Liver (tissue), 3 donors: ENCODE results near the gene FAM83G.

ENCODE experiments used
- ATF3 ChIP-seq: IDR thresholded peaks from 2 replicates; pipeline ENCODE4 v1.6.1; 2016; ENCODE audit warnings: antibody characterized with exemption
- NR2F2 ChIP-seq: IDR thresholded peaks from 2 replicates; pipeline ENCODE4 v1.6.1; 2016; ENCODE audit warnings: antibody characterized with exemption
- RAD21 ChIP-seq, 2 donors: IDR thresholded peaks; 2 replicates each; pipeline ENCODE4 v1.6.1; 2016; ENCODE audit warnings: antibody characterized with exemption in 2 of 2, mild to moderate bottlenecking in 2 of 2
- SP1 ChIP-seq: IDR thresholded peaks from 2 replicates; pipeline ENCODE4 v1.6.1; 2018; ENCODE audit warnings: antibody characterized with exemption, mild to moderate bottlenecking
- TAF1 ChIP-seq: conservative IDR thresholded peaks from 2 replicates; pipeline ENCODE4 v1.6.1; 2016; ENCODE audit warnings: antibody characterized with exemption, mild to moderate bottlenecking
- TF ChIP-seq, protein P1 (sequence below): IDR thresholded peaks from 2 replicates; pipeline ENCODE4 v1.6.1; 2016; ENCODE audit warnings: antibody characterized with exemption, mild to moderate bottlenecking
- TF ChIP-seq, protein P2 (sequence below): fragments of 150-350 bp; IDR thresholded peaks from 2 replicates; pipeline ENCODE4 v1.5.1; 2017; ENCODE audit warnings: improper control_type of control experiment, low read depth, low read length; ENCODE audit not compliant: missing input control
- TF ChIP-seq, protein P3 (sequence below): IDR thresholded peaks from 2 replicates; pipeline ENCODE4 v1.6.1; 2016; ENCODE audit warnings: antibody characterized with exemption
- donor health status: healthy.
- donor health status: healthy.

- TF ChIP-seq RAD21 (IDR thresholded peaks at IDR 0.05), result no peak
- TF ChIP-seq TAF1, result no peak
- TF ChIP-seq, protein P1, sequence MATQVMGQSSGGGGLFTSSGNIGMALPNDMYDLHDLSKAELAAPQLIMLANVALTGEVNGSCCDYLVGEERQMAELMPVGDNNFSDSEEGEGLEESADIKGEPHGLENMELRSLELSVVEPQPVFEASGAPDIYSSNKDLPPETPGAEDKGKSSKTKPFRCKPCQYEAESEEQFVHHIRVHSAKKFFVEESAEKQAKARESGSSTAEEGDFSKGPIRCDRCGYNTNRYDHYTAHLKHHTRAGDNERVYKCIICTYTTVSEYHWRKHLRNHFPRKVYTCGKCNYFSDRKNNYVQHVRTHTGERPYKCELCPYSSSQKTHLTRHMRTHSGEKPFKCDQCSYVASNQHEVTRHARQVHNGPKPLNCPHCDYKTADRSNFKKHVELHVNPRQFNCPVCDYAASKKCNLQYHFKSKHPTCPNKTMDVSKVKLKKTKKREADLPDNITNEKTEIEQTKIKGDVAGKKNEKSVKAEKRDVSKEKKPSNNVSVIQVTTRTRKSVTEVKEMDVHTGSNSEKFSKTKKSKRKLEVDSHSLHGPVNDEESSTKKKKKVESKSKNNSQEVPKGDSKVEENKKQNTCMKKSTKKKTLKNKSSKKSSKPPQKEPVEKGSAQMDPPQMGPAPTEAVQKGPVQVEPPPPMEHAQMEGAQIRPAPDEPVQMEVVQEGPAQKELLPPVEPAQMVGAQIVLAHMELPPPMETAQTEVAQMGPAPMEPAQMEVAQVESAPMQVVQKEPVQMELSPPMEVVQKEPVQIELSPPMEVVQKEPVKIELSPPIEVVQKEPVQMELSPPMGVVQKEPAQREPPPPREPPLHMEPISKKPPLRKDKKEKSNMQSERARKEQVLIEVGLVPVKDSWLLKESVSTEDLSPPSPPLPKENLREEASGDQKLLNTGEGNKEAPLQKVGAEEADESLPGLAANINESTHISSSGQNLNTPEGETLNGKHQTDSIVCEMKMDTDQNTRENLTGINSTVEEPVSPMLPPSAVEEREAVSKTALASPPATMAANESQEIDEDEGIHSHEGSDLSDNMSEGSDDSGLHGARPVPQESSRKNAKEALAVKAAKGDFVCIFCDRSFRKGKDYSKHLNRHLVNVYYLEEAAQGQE, result no peak
- TF ChIP-seq, protein P2, sequence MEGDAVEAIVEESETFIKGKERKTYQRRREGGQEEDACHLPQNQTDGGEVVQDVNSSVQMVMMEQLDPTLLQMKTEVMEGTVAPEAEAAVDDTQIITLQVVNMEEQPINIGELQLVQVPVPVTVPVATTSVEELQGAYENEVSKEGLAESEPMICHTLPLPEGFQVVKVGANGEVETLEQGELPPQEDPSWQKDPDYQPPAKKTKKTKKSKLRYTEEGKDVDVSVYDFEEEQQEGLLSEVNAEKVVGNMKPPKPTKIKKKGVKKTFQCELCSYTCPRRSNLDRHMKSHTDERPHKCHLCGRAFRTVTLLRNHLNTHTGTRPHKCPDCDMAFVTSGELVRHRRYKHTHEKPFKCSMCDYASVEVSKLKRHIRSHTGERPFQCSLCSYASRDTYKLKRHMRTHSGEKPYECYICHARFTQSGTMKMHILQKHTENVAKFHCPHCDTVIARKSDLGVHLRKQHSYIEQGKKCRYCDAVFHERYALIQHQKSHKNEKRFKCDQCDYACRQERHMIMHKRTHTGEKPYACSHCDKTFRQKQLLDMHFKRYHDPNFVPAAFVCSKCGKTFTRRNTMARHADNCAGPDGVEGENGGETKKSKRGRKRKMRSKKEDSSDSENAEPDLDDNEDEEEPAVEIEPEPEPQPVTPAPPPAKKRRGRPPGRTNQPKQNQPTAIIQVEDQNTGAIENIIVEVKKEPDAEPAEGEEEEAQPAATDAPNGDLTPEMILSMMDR, result no peak
- TF ChIP-seq, protein P3, sequence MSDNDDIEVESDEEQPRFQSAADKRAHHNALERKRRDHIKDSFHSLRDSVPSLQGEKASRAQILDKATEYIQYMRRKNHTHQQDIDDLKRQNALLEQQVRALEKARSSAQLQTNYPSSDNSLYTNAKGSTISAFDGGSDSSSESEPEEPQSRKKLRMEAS, result no peak
- TF ChIP-seq NR2F2, result no peak
- TF ChIP-seq ATF3, result no peak
- no peak for TF ChIP-seq SP1
Observed at GRCh38 chr17:19000531-19001325, 3.8 kb downstream of the FAM83G start.
